Hematopoietic multipotent progenitor cell (in vitro differentiated cells): ENCODE measurements around the gene MYDGF. TPM values are rescaled to one million over a fixed set of nuclear protein-coding genes. Genes with fewer than 3 reads are reported as not detected.

Experiments used
- DNase-seq, 3 donors: peaks; one replicate each; pipeline ENCODE4 v3.0.0-alpha.2; 2011 to 2015; ENCODE audit warnings: low read depth in 2 of 3, low spot score in 2 of 3
- total RNA-seq: library from RNA; depleted of rRNA; stranded (reverse); fragments of >200 nt; gene quantifications from one replicate; pipeline ENCODE4 v1.2.3, GENCODE V29; 2012

Gene MYDGF
- total RNA-seq, 1 donor, result 87.8 TPM

DNA sequence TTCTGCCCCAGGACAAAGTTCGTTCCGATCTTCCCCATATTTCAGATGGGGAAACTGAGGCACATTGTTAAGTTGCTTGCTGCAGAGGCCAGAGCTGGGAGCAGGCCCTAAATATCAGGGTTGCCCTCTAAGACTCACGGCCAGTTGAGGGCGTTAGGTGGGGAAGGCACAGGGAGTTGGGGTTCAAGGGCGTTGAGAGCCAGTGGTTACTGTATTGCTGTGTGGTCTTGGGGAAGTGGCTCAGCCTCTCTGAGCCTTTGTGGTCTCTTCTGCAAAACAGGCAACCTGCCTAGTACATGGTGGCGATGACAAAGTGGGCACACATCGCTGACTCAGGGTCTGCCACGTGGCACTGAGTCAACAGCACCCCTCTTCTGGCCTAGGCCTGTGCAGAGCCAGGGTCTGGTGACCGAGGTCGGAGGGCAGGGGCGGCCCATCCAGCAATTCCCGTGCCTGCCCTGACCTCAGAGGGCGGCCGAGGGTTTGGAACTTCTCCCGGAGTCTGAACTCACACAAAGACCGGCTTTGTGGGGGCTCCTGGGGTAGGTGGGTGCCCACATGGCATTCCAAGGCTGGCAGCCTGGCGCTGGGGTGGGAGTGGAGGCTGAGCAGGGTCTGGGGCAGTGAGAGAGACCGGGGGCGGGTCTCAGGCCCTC lies 20.6 kb downstream of the MYDGF start:
- no peak for DNase-seq

GRCh38 chr19:4647676-4648644 lies 22.2 kb downstream of the MYDGF start:
- DNase-seq, result no peak

DNA sequence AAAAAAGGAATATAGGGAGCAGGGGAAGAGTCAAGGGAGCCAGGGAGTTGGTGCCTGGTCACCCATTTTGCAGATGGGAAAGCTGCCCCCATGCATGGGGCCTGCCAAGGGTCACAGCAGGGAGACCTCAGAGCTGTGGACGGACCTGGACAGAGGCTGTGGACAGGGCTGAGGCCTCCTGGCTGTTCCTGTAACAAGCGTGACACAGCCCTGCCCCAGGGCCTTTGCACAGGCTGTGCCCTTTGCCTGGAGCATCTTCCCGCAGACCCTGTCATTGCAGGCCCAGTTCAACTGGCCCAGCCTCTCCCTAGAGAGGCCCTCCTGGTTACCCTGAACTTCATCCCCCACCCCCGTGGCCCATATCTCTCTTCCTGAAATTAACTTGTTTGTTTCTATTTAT lies 24.4 kb downstream of the MYDGF start:
- no peak for DNase-seq

GRCh38 chr19:4642625-4643024 lies 27.5 kb downstream of the MYDGF start:
- DNase-seq, result no peak

DNA sequence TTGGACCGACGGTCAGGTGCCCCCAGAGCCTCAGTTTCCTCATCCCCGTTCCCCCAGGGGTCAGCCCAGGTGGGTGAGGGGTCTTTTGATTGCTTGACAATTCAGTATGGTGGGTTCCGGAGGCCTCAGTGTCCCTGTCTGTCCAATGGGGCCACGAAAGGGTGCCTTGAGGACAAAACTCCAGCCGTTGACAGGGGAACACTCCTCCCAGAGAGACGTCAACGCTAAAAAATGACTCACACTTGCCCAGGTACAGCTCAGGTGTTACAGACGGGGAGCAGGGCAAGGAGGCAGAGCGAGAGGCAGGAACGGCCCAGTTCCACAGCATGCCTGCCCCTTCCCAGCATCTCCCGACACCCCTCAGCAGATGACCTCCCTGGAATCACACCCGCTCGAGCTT lies 29.0 kb downstream of the MYDGF start:
- no peak for DNase-seq

DNA sequence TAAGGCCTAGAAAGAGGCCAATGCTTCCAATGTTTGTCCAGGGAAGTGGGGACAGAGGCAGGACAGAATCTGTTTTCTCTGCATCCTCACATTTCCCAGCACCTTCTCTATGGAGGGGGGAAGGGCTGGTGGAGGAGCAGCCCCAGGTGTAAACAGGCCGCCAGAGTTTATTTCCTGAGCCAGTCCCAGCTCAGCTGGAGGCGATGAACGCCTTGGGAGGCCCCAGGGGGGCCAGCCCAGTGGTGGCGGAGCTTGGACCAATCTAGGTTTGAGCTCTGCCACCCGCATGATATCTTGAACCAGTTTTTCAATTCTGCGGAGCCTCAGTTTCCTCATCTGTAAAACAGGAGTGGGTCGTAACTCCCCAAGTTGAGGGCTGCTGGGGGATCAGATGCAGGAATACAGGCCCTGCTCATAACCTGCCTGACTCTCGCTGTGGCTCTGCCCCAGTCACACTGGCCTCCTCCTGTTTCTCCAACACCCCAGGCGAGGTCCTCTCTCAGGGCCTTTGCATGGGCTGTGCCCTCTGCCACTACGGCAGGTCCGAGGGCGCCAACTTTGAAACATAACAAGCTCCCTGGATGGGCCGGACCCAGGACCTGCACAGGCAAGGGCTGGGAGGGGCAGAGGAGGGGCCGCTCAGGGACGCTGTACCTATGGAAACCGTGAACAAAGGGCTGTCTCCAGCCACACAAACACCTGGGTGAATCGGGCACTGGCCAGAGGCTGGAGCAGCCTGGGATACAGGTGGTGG lies 29.7 kb downstream of the MYDGF start:
- no peak for DNase-seq

DNA sequence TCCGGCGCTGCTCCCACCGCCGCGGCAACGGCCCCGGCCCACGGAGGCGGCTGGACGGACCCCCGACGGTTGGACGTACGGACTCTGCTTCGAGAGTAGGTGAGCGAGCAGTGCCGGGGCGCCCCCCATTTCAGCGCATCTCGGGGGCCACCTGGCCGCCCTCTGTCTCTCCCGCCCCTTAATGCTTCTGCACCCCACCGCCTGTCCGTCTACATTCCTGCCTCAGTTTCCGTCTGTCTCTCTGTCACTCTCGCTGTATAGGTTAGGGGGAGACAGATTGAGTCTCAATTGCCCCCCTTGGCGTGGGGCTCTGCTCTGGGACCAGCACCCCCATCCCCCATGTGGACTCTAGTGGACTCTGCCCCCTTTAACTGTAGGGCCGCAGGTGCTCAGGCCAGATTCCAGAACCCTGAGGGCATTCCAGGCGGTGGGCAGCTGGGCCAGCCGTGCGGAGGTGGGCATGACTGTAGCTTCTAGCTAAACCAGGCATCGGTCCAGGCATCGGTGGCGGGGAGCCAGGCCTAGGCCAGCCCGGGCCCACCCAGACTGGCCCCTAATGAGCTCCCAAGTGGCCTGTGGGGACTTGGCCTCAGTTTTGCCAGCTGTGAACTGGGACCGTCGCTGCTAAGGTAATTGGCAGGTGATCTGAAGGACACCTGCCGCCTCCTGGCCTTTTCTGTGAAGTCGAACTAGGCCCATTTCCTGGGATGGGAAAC lies 30.5 kb downstream of the MYDGF start:
- peak in 1 of 3 donors; percentile 24 for DNase-seq

GRCh38 chr19:4638828-4639530 lies 31.2 kb downstream of the MYDGF start, which contains the start of gene TNFAIP8L1:
TSS of gene TNFAIP8L1 (plus strand) at chr19:4639516. CDS start at chr19:4651870, 12,354 bp downstream.
- DNase-seq, result peak; percentile 90 to 99 (median 98)

DNA sequence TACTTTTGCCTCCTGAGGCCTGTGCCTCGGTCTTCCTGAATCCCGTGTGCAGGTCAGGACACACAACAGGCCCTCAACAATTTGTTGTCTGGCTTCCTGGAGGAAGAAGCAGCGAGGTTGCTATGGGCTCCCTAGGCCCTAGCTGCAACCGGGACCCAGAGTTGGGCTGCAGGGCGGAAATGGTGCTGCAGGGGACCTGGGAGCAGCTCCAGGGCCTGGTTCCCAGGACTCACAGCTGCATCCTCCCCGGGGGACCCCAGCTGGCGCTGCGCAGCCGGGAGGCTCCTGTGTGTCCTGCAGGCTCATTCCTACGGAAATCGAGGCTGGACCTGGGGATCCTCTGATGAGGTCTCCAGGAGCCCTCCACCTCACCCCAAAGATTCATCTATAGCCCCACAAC lies 31.8 kb downstream of the MYDGF start:
- DNase-seq, result no peak

DNA sequence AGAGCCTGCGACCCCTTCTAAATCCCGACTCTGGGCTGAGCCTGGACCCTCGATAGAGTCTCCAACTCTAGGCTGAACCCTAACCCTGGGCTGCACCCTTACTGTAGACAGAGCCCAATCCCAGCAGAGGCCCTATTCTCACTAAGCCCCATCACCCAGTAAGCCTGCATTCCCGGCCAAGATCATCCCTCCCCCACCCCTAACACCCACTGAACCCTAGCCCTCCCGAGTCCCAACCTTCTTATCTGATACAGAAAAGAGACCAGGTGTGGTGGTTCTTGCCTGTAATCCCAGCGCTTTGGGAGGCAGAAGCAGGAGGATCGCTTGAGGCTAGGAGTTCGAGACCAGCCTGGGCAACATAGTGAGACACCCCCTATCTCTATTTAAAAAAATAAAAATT lies 33.4 kb downstream of the MYDGF start:
- DNase-seq, result no peak

DNA sequence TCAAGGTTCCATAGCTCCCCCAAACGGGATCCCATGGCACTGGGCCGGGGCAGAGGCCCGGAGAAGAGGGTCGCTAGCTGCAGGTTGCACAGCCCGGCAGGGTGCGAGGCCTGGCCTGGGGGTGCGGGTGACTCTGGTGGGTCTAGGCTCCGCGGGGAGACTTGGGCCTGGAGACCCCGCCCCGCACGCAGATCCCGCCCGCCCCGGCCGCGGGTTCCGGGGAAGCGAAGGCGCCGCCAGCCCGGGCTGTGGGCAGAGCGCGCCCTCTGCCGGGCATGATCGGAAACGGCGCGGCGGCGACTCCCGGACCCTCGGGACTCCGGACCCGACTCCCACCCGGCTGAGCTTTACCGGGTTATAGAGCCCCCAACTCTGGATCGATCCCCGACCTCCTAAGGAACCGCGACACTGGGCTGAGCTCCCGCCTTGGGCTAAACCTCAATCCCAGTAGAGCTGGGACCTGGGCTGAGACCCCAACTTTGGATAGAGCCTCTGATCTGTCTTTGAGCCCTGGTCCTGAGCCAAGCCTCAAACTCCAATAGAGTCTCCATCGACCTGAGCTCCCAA lies 33.9 kb downstream of the MYDGF start:
- DNase-seq, result peak; percentile 51 to 62 (median 54)

GRCh38 chr19:4635754-4636116 lies 34.4 kb downstream of the MYDGF start:
- DNase-seq, result no peak

- peak in 2 of 3 donors; percentile 79 to 87 for DNase-seq
Measured at GRCh38 chr19:4633140-4633967, 36.8 kb downstream of the MYDGF start.

DNA sequence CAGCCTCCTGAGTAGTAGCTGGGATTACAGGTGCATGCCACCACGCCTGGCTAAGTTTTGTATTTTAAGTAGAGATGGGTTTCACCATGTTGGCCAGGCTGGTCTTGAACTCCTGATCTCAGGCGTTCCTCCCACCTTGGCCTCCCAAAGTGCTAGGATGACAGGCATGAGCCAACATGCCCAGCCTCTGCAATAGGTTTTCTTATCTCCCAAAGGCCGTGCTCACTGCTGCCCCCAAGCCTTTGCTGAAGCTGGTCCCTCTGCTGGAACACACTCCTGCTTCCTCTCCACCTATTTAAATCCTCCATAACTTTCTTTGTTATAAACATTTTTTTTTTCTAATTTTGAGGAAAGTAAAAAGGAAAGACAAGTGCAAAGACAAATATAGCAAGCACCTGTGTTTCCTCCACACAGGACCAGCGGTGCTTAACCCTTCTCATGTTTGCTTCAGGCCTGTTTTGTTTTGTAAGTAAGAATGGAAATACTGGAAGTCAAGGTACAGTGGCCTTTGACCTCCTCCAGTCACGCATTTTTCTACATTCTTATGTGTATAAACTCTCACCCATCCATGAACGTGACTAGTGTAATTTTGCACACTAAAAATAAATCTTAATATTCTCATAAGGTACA lies 45.3 kb downstream of the MYDGF start:
- no peak for DNase-seq

- DNase-seq, result no peak
Measured at GRCh38 chr19:4624301-4624700, 45.8 kb downstream of the MYDGF start.

DNA sequence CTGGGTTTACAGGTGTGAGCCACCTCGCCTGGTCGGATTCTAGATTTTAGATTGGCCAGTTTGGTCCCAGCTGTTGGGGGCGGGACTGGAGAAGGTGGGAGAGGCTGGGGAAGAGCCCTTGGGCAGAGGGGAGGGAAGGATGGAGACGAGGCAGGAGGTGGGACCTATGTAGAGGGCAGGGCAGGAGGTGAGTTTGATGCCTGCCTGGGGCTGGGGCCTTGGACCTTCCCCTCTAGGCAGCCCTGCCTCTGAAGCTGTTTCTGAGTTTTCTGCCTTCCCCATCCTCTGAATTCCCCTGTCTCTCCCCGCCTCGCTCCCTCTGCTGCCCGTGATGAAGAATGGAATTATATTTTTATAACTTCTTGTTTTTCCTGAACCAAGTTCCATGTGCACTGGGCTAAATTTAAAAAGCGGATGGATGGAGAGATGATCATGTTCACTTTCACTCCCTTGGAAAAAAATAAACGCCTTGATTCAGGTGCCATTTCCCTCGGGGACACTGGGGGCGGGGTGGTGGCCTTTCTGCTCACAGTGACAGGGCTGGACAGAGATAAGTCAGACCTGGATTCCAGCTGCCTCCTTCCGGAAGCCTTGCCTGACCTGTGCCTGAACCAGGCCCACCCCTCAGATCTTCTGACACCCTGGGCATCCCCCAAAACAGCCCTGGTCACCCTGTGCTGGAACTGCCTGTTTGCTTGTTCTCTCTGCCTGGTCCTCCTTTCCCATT lies 47.3 kb downstream of the MYDGF start:
- DNase-seq, result no peak

DNA sequence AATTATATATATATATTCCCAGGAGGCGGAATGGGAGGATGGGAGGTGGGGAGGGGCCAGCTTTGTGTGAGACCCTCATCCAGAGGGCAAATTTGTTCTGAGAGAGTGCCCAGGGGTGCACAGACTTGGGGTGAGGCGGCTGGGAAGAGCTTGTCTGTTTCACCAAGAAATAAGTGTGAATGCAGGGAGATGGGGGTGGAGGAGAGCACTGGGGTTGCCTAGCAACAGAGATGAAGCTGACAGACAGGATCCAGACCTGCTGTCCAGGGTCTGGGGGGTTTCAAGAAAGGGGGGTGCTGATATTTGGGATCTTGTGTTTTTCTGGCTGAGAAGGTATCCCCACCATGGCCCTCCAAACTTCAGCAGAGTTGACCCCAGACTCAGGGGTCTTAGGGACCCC lies 49.5 kb downstream of the MYDGF start:
- DNase-seq, result no peak
